ENCODE data around the gene FBRSL1.

- TF ChIP-seq CTCF (conservative IDR thresholded peaks at IDR 0.05 in 1 of 2, IDR thresholded peaks at IDR 0.05 in 1 of 2; ENCODE audit: extremely low read depth in 1 of 2, insufficient read depth in 1 of 2, low read depth in 1 of 2, low read length in 2 of 2) (no peak), EZH2 (IDR thresholded peaks at IDR 0.05; ENCODE audit: borderline replicate concordance, low read length) (no peak)
Observed at GRCh38 chr12:132474237-132474741, 15.7 kb upstream of the FBRSL1 start.

Measured in mammary epithelial cell (primary cell).